Neural cell (in vitro differentiated cells): ENCODE data around the gene C17orf58.

Source experiments
- EZH2 ChIP-seq: fragments of 200-600, 300-800 bp; shearing (Covaris generic), sonication (generic); IDR thresholded peaks from 2 replicates; pipeline ENCODE4 v1.6.1; 2014; ENCODE audit warnings: antibody characterized with exemption, low read length, borderline replicate concordance, mild to moderate bottlenecking; ENCODE audit not compliant: insufficient read depth, poor library complexity, severe bottlenecking
- MXI1 ChIP-seq: fragments of 450-650 bp; conservative IDR thresholded peaks from 2 replicates; pipeline ENCODE4 v1.6.1; 2014; ENCODE audit warnings: antibody characterized with exemption, mild to moderate bottlenecking; ENCODE audit not compliant: poor library complexity, severe bottlenecking
- TF ChIP-seq, protein P1 (sequence below): fragments of 450-650 bp; IDR thresholded peaks from 2 replicates; pipeline ENCODE4 v1.5.1; 2014; ENCODE audit warnings: antibody characterized with exemption, mild to moderate bottlenecking, moderate library complexity; ENCODE audit not compliant: poor library complexity, severe bottlenecking
- TF ChIP-seq, protein P2 (sequence below): IDR thresholded peaks from 2 replicates; pipeline ENCODE4 v1.6.1; 2012; ENCODE audit warnings: borderline replicate concordance

DNA sequence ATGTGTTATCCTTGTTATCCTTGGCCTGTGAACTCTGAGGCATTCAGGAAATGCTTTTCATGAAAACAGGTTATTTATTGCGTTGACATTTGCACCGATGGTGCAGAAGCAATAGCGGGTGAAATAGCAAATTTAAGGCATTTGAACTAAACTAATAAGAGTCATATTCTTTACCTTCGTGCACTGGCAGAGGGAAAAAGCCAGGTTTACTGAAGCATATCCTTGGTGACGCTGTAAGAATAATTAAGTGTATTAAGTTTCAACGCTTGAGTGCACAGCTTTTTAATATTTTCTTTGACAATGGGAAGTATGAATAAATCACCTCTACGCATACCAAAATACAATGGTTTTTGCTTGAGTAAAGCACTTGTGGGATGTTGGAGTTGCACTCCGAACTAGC lies 25.7 kb upstream of the C17orf58 start:
- TF ChIP-seq, protein P1, sequence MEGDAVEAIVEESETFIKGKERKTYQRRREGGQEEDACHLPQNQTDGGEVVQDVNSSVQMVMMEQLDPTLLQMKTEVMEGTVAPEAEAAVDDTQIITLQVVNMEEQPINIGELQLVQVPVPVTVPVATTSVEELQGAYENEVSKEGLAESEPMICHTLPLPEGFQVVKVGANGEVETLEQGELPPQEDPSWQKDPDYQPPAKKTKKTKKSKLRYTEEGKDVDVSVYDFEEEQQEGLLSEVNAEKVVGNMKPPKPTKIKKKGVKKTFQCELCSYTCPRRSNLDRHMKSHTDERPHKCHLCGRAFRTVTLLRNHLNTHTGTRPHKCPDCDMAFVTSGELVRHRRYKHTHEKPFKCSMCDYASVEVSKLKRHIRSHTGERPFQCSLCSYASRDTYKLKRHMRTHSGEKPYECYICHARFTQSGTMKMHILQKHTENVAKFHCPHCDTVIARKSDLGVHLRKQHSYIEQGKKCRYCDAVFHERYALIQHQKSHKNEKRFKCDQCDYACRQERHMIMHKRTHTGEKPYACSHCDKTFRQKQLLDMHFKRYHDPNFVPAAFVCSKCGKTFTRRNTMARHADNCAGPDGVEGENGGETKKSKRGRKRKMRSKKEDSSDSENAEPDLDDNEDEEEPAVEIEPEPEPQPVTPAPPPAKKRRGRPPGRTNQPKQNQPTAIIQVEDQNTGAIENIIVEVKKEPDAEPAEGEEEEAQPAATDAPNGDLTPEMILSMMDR = no peak
- TF ChIP-seq MXI1 (no peak), EZH2 (no peak)
- TF ChIP-seq, protein P2, sequence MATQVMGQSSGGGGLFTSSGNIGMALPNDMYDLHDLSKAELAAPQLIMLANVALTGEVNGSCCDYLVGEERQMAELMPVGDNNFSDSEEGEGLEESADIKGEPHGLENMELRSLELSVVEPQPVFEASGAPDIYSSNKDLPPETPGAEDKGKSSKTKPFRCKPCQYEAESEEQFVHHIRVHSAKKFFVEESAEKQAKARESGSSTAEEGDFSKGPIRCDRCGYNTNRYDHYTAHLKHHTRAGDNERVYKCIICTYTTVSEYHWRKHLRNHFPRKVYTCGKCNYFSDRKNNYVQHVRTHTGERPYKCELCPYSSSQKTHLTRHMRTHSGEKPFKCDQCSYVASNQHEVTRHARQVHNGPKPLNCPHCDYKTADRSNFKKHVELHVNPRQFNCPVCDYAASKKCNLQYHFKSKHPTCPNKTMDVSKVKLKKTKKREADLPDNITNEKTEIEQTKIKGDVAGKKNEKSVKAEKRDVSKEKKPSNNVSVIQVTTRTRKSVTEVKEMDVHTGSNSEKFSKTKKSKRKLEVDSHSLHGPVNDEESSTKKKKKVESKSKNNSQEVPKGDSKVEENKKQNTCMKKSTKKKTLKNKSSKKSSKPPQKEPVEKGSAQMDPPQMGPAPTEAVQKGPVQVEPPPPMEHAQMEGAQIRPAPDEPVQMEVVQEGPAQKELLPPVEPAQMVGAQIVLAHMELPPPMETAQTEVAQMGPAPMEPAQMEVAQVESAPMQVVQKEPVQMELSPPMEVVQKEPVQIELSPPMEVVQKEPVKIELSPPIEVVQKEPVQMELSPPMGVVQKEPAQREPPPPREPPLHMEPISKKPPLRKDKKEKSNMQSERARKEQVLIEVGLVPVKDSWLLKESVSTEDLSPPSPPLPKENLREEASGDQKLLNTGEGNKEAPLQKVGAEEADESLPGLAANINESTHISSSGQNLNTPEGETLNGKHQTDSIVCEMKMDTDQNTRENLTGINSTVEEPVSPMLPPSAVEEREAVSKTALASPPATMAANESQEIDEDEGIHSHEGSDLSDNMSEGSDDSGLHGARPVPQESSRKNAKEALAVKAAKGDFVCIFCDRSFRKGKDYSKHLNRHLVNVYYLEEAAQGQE = no peak
